DND-41 (cell line): ENCODE results near the gene TMTC4.

Experiments used
- ATAC-seq: fragments of 200-7000 bp; cut with Tn5 transposase; 3 replicates; pipeline ENCODE4 v1.9.1; 2021; ENCODE audit warnings: low read depth; ENCODE audit not compliant: insufficient read depth
- DNase-seq: peaks from one replicate; pipeline ENCODE4 v3.0.0-alpha.2; 2020
- H2AFZ ChIP-seq: 2 replicates; pipeline ENCODE4 v1.6.0; 2012; ENCODE audit warnings: low read depth, low read length
- H3K27ac ChIP-seq: 2 replicates; pipeline ENCODE4 v1.5.1; 2012; ENCODE audit warnings: low read length, inconsistent platforms
- H3K27me3 ChIP-seq: fragments of 200-600 bp; sonication (generic); 2 replicates; pipeline ENCODE4 v1.6.0; 2012; ENCODE audit warnings: low read length, mild to moderate bottlenecking, inconsistent platforms; ENCODE audit not compliant: insufficient read depth, poor library complexity
- H3K36me3 ChIP-seq: 2 replicates; pipeline ENCODE4 v1.5.1; 2012; ENCODE audit warnings: low read length, inconsistent platforms; ENCODE audit not compliant: insufficient read depth
- H3K4me1 ChIP-seq: 2 replicates; pipeline ENCODE4 v1.5.1; 2012; ENCODE audit warnings: mild to moderate bottlenecking, low read length; ENCODE audit not compliant: insufficient read depth
- H3K4me2 ChIP-seq: 2 replicates; pipeline ENCODE4 v1.6.0; 2012; ENCODE audit warnings: mild to moderate bottlenecking, moderate library complexity, low read length, inconsistent platforms; ENCODE audit not compliant: insufficient read depth
- H3K4me3 ChIP-seq, 2 experiments: fragments of 200-600 bp in 1 of 2; shearing (Covaris generic) in 1 of 2; 2 replicates each; pipeline ENCODE4 v1.5.1; 2012 to 2016; ENCODE audit warnings: inconsistent platforms in 2 of 2, low read length in 2 of 2, mild to moderate bottlenecking in 2 of 2, low read depth in 1 of 2, moderate library complexity in 1 of 2
- H3K79me2 ChIP-seq: 2 replicates; pipeline ENCODE4 v1.6.0; 2012; ENCODE audit warnings: low read length, inconsistent platforms; ENCODE audit not compliant: insufficient read depth
- H3K9ac ChIP-seq: 2 replicates; pipeline ENCODE4 v1.6.0; 2012; ENCODE audit warnings: low read depth, mild to moderate bottlenecking, inconsistent platforms, low read length, moderate library complexity
- H3K9me3 ChIP-seq: 2 replicates; pipeline ENCODE4 v1.5.1; 2012; ENCODE audit warnings: low read length, moderate library complexity, mild to moderate bottlenecking, inconsistent platforms; ENCODE audit not compliant: insufficient read depth, severe bottlenecking
- H4K20me1 ChIP-seq: 2 replicates; pipeline ENCODE4 v1.6.0; 2012; ENCODE audit warnings: low read length; ENCODE audit not compliant: insufficient read depth
- CTCF ChIP-seq: IDR thresholded peaks from 2 replicates; pipeline ENCODE4 v1.5.1; 2012; ENCODE audit warnings: borderline replicate concordance, low read length, moderate library complexity, mild to moderate bottlenecking; ENCODE audit not compliant: poor library complexity, severe bottlenecking; ENCODE audit errors: extremely low read depth
- EZH2 ChIP-seq: IDR thresholded peaks from 3 replicates; pipeline ENCODE4 v1.6.1; 2012; ENCODE audit warnings: borderline replicate concordance, low read depth, mild to moderate bottlenecking, moderate library complexity, low read length, inconsistent platforms; ENCODE audit not compliant: severe bottlenecking

The TMTC4 gene

DNA sequence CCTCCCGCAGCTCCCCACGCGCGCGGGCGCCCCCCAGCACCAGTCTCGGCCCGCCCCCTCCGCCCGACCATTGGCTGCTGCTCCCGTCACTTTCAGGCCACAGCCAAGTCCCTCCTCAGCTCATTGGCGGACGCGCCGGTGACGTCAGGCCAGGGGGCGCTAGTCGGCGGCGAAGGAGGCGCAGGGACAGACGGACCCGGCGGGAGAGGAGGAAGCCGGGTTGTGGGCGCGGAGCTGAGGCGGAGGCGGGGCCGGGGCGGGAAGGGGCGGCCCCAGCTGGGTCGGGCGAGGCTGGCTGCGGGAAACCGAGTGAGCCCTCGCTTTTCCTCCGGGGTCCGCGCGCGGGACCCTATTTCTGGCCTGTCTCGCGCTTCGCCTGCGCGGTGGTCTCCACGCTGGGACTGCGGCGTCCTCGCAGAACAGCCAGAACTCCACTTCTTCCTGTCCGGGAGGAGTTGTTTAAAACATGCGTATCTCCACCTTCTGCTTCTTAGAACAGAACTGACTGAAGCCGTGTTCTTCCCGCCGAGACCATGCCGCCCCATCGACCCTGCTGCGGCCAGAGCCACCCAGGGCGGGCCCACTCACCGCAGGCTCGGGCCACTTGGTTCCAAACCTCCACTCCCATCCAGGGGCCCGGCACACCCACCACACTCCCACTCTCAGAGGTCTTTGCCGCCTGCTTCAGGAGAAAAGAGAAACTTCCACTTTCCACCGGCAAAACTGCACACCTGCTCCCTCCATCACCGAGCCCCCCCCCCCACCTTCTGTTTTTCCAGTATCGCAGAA is 471 bp upstream of the TMTC4 start:
- Histone ChIP-seq H3K9me3 (no peaks in the 10 kb centered on the region), H3K36me3 (peaks cover 14% of the 10 kb centered on the region), H3K79me2 (peaks cover 44% of the 10 kb centered on the region), H3K27ac (peak overlapping the region; percentile 81), H3K9ac (peak overlapping the region; percentile 69), H3K27me3 (no peaks in the 10 kb centered on the region), H4K20me1 (peaks cover 31% of the 10 kb centered on the region), H3K4me3 (peak overlapping the region; percentile 23 to 59), H3K4me2 (peak overlapping the region; percentile 84), H2AFZ (peak overlapping the region; percentile 79), H3K4me1 (peaks cover 30% of the 10 kb centered on the region)
- ATAC-seq = peak; percentile 89
- DNase-seq = peak; percentile 100
- no peak for TF ChIP-seq EZH2
- peak; percentile 53 for TF ChIP-seq CTCF

GRCh38 chr13:100673713-100674571 is 653 bp downstream of the TMTC4 start:
- H3K27ac ChIP-seq = peak overlapping the region; percentile 68
- peak; percentile 64 for DNase-seq
- TF ChIP-seq EZH2 (no peak), CTCF (no peak)

GRCh38 chr13:100673376-100673712 is 1.3 kb downstream of the TMTC4 start:
- Histone ChIP-seq H3K27me3 (no peaks in the 10 kb centered on the region), H3K4me1 (peaks cover 30% of the 10 kb centered on the region), H3K4me3 (peak overlapping the region; percentile 22 to 59; a peak in 3 of 4 replicates), H3K9ac (peak overlapping the region; percentile 69), H4K20me1 (peaks cover 33% of the 10 kb centered on the region), H3K36me3 (peaks cover 31% of the 10 kb centered on the region), H3K27ac (peak overlapping the region; percentile 68), H2AFZ (peak overlapping the region; percentile 48; the same call in 1 of the 2 replicates), H3K79me2 (peaks cover 55% of the 10 kb centered on the region), H3K4me2 (peak overlapping the region; percentile 84), H3K9me3 (no peaks in the 10 kb centered on the region)
- peak; percentile 27 for DNase-seq
- ATAC-seq = no peak
- TF ChIP-seq CTCF = no peak
- no peak for TF ChIP-seq EZH2

More at GRCh38 chr13:100673713-100674571, 653 bp downstream of the TMTC4 start:
- Histone ChIP-seq H3K9ac (peak overlapping the region; percentile 69), H3K27me3 (no peaks in the 10 kb centered on the region), H3K4me3 (peak overlapping the region; percentile 25 to 59; a peak in 3 of 4 replicates), H3K79me2 (peaks cover 55% of the 10 kb centered on the region), H3K4me1 (peaks cover 30% of the 10 kb centered on the region), H4K20me1 (peaks cover 33% of the 10 kb centered on the region), H2AFZ (peak overlapping the region; percentile 79), H3K4me2 (peak overlapping the region; percentile 84), H3K36me3 (peaks cover 25% of the 10 kb centered on the region), H3K9me3 (no peaks in the 10 kb centered on the region)
- peak; percentile 35 for ATAC-seq
